HG03045 (cell line): ENCODE data around the gene SLC1A1.

Source experiments
- ATAC-seq: cut with Tn5 transposase; IDR thresholded peaks from one replicate; pipeline ENCODE4 v1.9.1; 2021; ENCODE audit warnings: mild to moderate bottlenecking, moderate library complexity; ENCODE audit not compliant: unreplicated experiment

Gene SLC1A1

GRCh38 chr9:4489919-4490704, at the start of gene SLC1A1:
TSS of gene SLC1A1 (plus strand) at chr9:4490468. CDS start at chr9:4490680, 212 bp downstream.
- ATAC-seq = peak; percentile 75

DNA sequence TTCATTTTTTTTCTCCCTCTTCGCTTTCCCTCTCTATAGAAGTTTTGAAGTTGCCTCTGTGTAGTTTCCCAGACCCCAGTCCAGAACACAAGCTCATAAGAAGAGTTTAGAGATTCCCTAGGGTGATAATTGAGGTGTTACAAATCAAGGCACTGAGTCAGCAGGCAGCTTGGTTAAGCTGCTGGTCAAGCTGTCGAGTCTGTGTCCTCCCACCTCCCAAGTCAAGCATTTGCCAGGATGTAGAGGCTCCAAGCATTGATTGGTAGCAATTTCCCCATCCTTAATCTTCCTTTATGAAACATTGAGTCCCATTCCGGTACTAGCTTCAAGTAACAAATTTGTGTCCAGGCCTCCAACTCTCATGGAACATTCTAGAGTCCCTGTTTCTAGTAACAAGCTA, 47.5 kb upstream of the SLC1A1 start:
- no peak for ATAC-seq

DNA sequence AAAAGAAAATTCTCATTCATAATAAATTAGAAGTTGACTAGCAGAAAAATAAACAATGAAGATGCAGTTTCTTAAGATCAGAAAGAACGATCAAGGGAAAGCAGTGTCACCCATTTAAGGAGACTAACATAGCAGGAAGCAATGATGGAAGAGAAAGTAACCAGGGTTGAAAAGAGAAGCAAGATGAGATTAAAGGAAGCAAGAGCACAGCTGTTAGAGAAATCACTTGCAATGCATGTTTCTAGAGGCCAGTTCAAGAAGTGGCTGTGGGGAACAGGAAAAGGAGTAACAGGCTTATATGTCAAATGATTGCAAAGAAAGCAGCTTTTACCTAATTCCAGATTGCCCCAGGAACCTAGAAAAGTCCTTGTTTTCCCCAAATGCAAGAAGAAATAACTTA, 46.8 kb upstream of the SLC1A1 start:
- ATAC-seq = no peak

DNA sequence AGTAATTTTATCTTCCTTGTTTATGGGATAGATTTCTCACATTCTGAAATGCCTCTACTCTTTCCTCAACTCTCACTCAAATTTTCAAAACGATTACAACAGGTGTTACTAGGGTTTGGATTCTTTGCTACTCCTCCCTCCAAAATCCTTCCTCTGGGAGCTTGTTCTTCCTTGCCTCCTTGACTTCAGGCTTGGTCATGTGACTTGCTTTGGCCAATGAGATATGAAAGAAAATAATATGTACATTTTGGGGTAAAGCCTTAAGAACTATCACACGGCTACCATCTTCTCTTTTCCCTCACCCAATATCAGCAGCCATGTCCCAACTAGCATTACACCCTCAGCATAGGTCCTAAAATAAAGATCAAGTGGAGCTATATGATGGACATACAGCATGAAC, 28.8 kb upstream of the SLC1A1 start:
- ATAC-seq = no peak

DNA sequence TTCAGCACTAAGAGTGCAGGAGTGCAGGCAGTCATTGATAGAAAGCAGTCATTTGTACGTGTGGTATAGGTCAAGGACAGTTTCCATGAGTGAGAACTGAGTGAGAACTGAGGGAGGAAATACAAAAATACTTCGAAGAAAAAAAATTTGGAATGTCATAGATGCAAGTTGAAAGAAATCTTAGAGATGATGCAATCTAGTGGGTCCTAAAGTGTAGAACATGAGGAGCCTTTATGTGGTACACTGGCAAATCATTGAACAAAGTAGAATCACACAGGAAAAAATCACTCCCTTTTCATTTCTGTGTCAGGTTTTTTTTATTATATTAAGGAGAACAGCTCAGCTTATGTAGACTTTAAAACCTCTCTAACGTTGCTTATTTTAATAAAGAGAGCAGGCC, 26.4 kb upstream of the SLC1A1 start:
- ATAC-seq = no peak

DNA sequence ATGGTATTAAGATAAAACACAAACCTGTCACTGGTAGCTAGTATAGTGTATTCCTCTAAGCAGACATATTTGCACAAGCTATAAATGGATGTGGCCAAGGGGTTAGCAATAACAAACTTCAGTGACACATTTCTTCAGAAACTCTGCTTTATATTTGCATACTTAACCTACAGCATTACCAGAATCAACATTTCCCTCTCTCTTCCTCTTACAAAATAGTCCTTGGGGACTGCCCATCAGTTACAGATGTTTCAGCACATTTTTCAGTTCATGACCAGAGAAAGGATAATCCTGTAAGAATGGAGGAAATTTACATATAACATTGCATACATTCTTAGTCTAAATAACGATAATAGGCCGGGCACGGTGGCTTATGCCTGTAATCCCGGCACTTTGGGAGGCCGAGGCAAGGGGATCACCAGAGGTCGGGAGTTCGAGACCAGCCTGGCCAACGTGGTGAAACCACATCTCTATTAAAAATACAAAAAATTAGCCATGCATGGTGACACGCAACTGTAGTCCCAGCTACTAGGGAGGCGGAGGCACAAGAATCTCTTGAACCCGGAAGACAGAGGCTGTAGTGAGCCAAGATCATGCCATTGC, 25.3 kb upstream of the SLC1A1 start:
- ATAC-seq = peak; percentile 92

DNA sequence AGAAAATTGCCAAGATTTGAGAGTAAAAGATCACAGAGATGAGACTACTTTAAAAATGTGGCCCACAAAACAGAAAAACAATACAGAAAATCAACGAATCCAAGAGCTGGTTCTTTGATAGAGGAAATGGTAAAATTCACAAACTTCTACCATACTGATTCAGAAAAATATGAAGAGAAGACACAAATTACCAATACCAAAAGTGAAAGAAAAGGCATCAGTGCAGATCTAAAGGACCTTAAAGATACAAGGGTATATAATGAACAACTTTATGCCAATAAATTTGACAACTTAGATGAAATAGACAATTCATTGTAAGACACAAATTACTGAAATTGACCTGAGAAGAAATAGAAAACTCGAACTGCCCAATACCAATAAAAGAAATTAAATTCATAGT, 24.4 kb upstream of the SLC1A1 start:
- ATAC-seq = no peak

DNA sequence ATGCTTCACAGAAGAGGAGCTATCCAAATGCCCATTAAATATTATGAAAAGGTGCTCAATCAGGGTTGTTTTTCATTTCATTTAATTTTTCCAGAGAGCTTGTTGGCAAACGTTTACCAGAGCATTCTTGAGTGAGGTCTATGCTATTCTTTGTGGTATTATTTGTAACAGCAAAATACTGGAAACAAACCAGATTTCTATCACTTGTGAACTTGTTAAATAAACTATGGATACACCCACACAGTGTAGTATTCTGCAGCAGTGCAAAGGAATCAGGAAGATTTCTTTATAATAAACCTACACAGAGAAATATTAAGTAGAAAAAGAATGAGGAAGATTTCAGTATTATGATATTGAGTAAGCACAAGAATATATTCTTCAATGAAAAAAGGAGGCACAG, 15.0 kb upstream of the SLC1A1 start:
- no peak for ATAC-seq

- ATAC-seq = no peak
Measured at GRCh38 chr9:4486176-4486575, 4.1 kb upstream of the SLC1A1 start.

GRCh38 chr9:4489562-4489918, 728 bp upstream of the SLC1A1 start:
- no peak for ATAC-seq

DNA sequence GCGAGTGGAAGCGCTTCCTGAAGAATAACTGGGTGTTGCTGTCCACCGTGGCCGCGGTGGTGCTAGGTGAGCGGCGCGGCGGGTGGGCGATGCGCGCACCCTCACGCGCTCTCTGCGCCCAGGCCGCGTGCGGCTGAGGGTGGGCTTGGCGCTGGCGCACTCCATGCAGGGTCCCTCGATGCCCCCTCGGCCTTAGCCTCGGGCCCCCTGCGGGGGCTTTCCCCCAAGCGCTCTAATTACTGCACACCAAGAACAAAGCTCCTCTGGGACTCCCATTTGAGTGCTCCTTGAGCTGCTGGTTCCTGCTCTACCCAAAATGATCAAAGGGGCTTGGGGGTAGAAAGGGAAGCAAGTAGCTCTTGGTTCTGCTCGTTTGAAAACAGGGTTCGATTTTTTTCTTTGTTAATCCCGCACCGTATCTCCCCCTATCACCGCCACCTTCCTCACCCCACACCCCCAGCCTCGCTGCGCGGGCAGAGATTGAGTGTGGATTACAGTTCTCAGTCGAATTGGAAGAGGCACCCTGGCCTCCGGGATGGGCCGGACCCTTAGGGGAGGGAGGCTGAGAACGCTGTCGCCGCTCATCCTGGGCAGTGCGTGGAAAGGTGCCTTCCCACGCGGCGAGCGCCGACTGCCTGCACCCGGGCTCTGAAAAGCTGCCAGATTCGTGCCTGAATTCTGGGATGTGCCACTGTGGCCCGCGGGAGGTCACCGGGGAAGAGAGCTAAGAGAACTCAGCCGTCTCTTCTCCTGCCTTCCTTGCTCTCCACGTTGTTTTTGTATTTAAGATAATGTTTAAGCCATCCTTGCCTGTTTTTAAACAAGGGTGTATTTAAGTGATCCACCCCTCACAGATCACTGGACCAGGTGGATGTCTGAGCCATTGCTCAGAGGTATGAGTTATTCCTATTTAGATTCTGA, 697 bp downstream of the SLC1A1 start:
- peak; percentile 15 for ATAC-seq

GRCh38 chr9:4491626-4491975, 1.3 kb downstream of the SLC1A1 start:
- no peak for ATAC-seq

DNA sequence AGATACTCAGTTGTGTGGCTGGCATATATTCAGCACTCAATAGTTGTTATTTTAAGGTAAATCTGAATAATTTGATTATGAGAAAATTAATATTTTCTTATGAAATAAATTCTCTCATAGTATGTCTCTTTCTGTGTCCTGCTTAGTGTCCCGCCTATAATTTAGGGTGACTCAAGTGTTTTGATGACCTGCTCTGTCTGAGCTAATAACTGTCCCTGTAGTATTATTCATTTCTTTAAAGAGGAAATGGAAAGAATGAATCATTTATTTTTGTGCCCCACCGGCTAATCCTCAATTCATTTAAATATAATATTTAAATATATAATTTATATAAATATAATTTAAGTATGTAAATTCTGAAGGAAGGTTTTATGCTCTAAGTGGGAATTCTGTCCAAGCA, 4.1 kb downstream of the SLC1A1 start:
- ATAC-seq = no peak

- ATAC-seq = no peak
Measured at GRCh38 chr9:4494806-4495205, 4.5 kb downstream of the SLC1A1 start.

DNA sequence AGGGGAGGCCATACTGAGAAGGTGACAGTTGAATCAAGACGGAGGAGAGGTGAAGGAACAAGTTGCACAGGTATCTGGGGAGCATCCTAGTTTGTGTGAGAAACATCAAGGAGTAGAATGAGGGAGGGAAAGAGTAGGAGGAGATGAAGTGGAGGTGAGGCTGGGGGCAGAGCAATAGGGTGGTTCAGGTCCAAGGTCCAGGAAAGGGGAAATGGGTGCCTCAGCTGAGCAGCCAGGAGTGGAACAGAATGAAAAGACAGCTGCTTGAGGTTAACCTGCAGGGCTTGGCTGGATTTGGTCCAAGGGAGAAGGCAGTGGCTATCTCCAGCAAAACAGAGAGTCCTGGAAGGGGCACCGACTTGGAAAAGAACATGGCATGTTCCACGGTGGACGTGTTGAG, 5.3 kb downstream of the SLC1A1 start:
- no peak for ATAC-seq

DNA sequence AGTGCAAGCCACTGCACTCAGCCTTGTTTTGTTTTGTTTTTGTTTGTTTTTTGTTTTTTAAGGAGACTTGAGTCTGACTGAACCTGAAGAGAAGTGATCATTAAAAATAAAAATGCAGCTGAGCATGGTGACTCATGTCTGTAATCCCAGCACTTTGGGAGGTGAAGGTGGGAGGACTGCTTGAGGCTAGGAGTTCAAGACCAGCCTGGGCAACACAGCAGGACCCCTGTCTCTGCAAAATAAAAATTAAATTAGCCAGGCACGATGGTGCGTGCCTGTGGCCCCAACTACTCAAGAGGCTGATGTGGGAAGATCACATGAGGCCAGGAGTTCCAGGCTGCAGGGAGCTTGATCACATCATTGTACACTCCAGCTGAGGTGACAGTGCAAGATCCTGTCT, 6.2 kb downstream of the SLC1A1 start:
- no peak for ATAC-seq

DNA sequence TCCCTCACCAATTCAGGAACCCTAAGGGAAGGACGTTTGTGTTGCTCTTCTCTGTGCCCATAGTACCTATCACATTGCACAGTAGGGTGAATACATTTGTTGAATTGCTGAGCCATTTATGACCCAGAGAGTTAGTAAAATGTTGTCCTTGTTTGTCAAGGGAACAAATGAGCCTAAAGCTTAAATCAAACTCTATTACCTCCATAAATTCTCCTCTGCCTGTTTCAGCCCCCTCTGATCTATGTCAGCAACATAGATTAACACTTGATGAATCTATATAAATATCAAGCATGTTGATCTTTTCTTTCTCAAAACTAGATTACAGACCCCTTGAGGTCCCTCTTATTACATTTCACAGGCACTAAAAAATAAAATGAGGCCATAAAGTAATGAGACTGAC, 7.1 kb downstream of the SLC1A1 start:
- no peak for ATAC-seq

DNA sequence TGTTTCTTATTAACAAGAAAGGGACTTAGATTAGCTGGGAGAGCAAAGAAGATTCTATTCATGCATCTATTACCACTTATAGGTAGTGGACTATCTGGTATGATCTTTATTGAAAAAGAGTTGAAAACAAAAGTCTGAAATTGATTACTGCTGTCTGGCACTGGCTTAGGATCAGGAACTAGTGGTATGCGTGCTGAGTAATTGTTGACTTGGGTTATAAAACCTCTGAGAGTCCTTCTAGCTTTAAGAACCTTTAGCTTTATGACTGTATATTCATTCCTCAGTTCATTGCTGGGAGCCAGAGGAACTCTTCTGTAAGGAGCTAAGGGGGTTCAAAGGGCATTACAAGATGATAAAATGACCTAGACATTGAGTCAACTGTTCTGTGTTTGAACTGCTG, 7.6 kb downstream of the SLC1A1 start:
- ATAC-seq = no peak

- no peak for ATAC-seq
Measured at GRCh38 chr9:4499917-4500316, 9.6 kb downstream of the SLC1A1 start.

- ATAC-seq = no peak
Measured at GRCh38 chr9:4501147-4501507, 10.9 kb downstream of the SLC1A1 start.

DNA sequence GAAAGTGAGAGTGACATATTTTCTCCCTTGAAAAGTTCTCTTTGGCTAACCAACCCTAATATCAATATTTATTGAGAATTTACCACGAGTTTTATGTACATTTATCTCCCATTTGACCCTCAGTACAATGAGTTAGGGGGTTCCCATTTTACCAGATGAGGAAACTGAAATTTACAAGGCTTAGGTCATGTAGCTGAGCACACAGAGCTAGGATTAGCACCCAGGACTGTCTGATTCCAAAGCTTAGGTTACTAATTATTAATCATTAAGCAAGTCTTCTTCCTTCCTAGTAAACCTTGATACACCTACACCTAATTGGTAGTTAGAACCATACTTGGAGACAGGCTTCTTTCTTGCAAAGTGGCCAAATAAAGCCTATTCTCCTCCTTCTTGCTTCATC, 12.2 kb downstream of the SLC1A1 start:
- ATAC-seq = no peak

GRCh38 chr9:4503103-4503502, 12.8 kb downstream of the SLC1A1 start:
- no peak for ATAC-seq
